ENCODE data around the gene FUOM.
A peak's percentile ranks its signal among the peaks of the same experiment; 100 is the strongest.
"Not testable (repeated sequence)": the region's sequence is repeated elsewhere in the genome, so short reads cannot be mapped to it uniquely, and the experiment has no call there.

The FUOM gene

GRCh38 chr10:133388973-133389818, 31.4 kb upstream of the FUOM start:
- peak in 1 of 2 donors; percentile 20 for DNase-seq (ENCODE audit: low read depth in 2 of 2)

GRCh38 chr10:133388236-133388972, 30.6 kb upstream of the FUOM start:
- no peak for DNase-seq (ENCODE audit: low read depth in 2 of 2)

- not testable (repeated sequence) for DNase-seq (ENCODE audit: low read depth in 2 of 2)
Measured at GRCh38 chr10:133386951-133387350, 29.1 kb upstream of the FUOM start.

GRCh38 chr10:133385214-133385613, 27.4 kb upstream of the FUOM start:
- no peak for DNase-seq (ENCODE audit: low read depth in 2 of 2)

- DNase-seq (ENCODE audit: low read depth in 2 of 2), result no peak
Measured at GRCh38 chr10:133384071-133384470, 26.3 kb upstream of the FUOM start.

- no peak for DNase-seq (ENCODE audit: low read depth in 2 of 2)
Measured at GRCh38 chr10:133383551-133383950, 25.7 kb upstream of the FUOM start.

- no peak for DNase-seq (ENCODE audit: low read depth in 2 of 2)
Measured at GRCh38 chr10:133381036-133381435, 23.2 kb upstream of the FUOM start.

- no peak for DNase-seq (ENCODE audit: low read depth in 2 of 2)
Measured at GRCh38 chr10:133379801-133380666, 22.2 kb upstream of the FUOM start.

- DNase-seq (ENCODE audit: low read depth in 2 of 2), result peak in 1 of 2 donors; percentile 52
Measured at GRCh38 chr10:133379152-133379800, 21.5 kb upstream of the FUOM start, which contains the start of gene PAOX. PAOX (plus strand) TSS chr10:133379262; CDS start chr10:133379317, 55 bp downstream.

- peak in 1 of 2 donors; percentile 51 for DNase-seq (ENCODE audit: low read depth in 2 of 2)
Measured at GRCh38 chr10:133378251-133379096, 20.7 kb upstream of the FUOM start.

GRCh38 chr10:133377818-133378250, 20.0 kb upstream of the FUOM start:
- DNase-seq (ENCODE audit: low read depth in 2 of 2), result no peak

GRCh38 chr10:133377025-133377817, 19.4 kb upstream of the FUOM start:
- no peak for DNase-seq (ENCODE audit: low read depth in 2 of 2)

- DNase-seq (ENCODE audit: low read depth in 2 of 2), result not testable (repeated sequence)
Measured at GRCh38 chr10:133376183-133376582, 18.4 kb upstream of the FUOM start.

- DNase-seq (ENCODE audit: low read depth in 2 of 2), result no peak
Measured at GRCh38 chr10:133375357-133376115, 17.7 kb upstream of the FUOM start.

GRCh38 chr10:133373174-133374090, 15.6 kb upstream of the FUOM start, which contains the start of gene ECHS1:
ECHS1 (minus strand) TSS chr10:133373354; CDS start chr10:133373333, 21 bp downstream.
- peak; percentile 77 to 92 for DNase-seq (ENCODE audit: low read depth in 2 of 2)

GRCh38 chr10:133372507-133372906, 14.7 kb upstream of the FUOM start:
- DNase-seq (ENCODE audit: low read depth in 2 of 2), result no peak

GRCh38 chr10:133370030-133370786, 12.4 kb upstream of the FUOM start:
- no peak for DNase-seq (ENCODE audit: low read depth in 2 of 2)

Measured in stimulated activated CD8-positive, alpha-beta memory T cell treated with anti-CD3 and anti-CD28 coated beads, Interleukin-7, amount 100 ng/mL, for 4 hours (primary cell).